CD14-positive monocyte (primary cell): ENCODE data around the gene MAPRE3. TPM values are rescaled to one million over a fixed set of nuclear protein-coding genes. Genes with fewer than 3 reads are reported as not detected.

ENCODE experiments used
- DNase-seq, 3 donors: peaks; one replicate each; pipeline ENCODE4 v3.0.0-alpha.2; 2011 to 2022
- H2AFZ ChIP-seq: 2 replicates; pipeline ENCODE4 v1.6.0; 2012; ENCODE audit warnings: mild to moderate bottlenecking, low read depth, low read length, inconsistent platforms; ENCODE audit not compliant: insufficient read depth, poor library complexity, severe bottlenecking
- H3K27ac ChIP-seq, 2 donors: 1 replicate in 1 of 2; 2 replicates in 1 of 2; pipeline ENCODE4 v1.5.1; 2012 to 2013; ENCODE audit warnings: low read length in 2 of 2, control low read depth in 1 of 2, inconsistent platforms in 1 of 2, low read depth in 1 of 2, mild to moderate bottlenecking in 1 of 2
- H3K27me3 ChIP-seq, 2 donors: one replicate each; pipeline versions ENCODE4 v1.6.0 to v1.6.1; 2011 to 2013; ENCODE audit warnings: low read length in 2 of 2; ENCODE audit not compliant: control insufficient read depth in 2 of 2, insufficient read depth in 2 of 2
- H3K36me3 ChIP-seq, 2 donors: replicated peaks in 1 of 2; 1 replicate in 1 of 2; 2 replicates in 1 of 2; pipeline versions ENCODE4 v1.5.1 to v1.6.1; 2012 to 2013; ENCODE audit warnings: low read length in 2 of 2, control low read depth in 1 of 2, inconsistent platforms in 1 of 2, mild to moderate bottlenecking in 1 of 2; ENCODE audit not compliant: insufficient read depth in 2 of 2, control insufficient read depth in 1 of 2
- H3K4me1 ChIP-seq, 2 donors: 1 replicate in 1 of 2; 2 replicates in 1 of 2; pipeline versions ENCODE4 v1.5.1 to v1.6.1; 2012 to 2013; ENCODE audit warnings: low read length in 2 of 2, control low read depth in 1 of 2, inconsistent platforms in 1 of 2, mild to moderate bottlenecking in 1 of 2, moderate library complexity in 1 of 2; ENCODE audit not compliant: insufficient read depth in 2 of 2, control insufficient read depth in 1 of 2
- H3K4me2 ChIP-seq: replicated peaks from 2 replicates; pipeline ENCODE3; 2012; ENCODE audit warnings: low read length, moderate library complexity, mild to moderate bottlenecking; ENCODE audit not compliant: poor library complexity, severe bottlenecking; ENCODE audit errors: extremely low read depth
- H3K4me3 ChIP-seq, 3 experiments: fragments of 200-600 bp in 1 of 3; sonication (generic) in 1 of 3; replicated peaks in 1 of 3; 1 replicate in 2 of 3; 2 replicates in 1 of 3; pipeline ENCODE4 v1.5.1; 2011 to 2013; ENCODE audit warnings: low read length in 3 of 3, mild to moderate bottlenecking in 3 of 3, control low read depth in 2 of 3, low read depth in 2 of 3, inconsistent platforms in 1 of 3, moderate library complexity in 1 of 3
- H3K79me2 ChIP-seq: 2 replicates; pipeline ENCODE4 v1.6.0; 2012; ENCODE audit warnings: mild to moderate bottlenecking, control low read depth, inconsistent platforms, low read length, moderate library complexity; ENCODE audit not compliant: insufficient read depth
- H3K9ac ChIP-seq: 2 replicates; pipeline ENCODE4 v1.6.0; 2017; ENCODE audit warnings: low read length, mild to moderate bottlenecking; ENCODE audit not compliant: insufficient read depth, poor library complexity, severe bottlenecking
- H3K9me3 ChIP-seq, 2 donors: replicated peaks in 1 of 2; 1 replicate in 1 of 2; 2 replicates in 1 of 2; pipeline versions ENCODE4 v1.5.1 to v1.6.1; 2012 to 2013; ENCODE audit warnings: low read length in 2 of 2, control low read depth in 1 of 2; ENCODE audit not compliant: control insufficient read depth in 1 of 2, insufficient read depth in 1 of 2
- H4K20me1 ChIP-seq: 2 replicates; pipeline ENCODE4 v1.6.0; 2012; ENCODE audit warnings: mild to moderate bottlenecking, low read length, control low read depth, moderate library complexity; ENCODE audit not compliant: insufficient read depth
- H3K27ac Mint-ChIP-seq, 7 donors: one replicate each; pipeline ENCODE4 v1.8.0; 2020; ENCODE audit warnings: mild to moderate bottlenecking in 7 of 7, mixed read lengths in 7 of 7, moderate library complexity in 6 of 7, inconsistent platforms in 2 of 7
- H3K27me3 Mint-ChIP-seq, 3 donors: one replicate each; pipeline ENCODE4 v1.8.0; 2021 to 2022; ENCODE audit warnings: low read depth in 3 of 3, mild to moderate bottlenecking in 3 of 3, mixed read lengths in 3 of 3, moderate library complexity in 3 of 3, inconsistent platforms in 1 of 3
- H3K36me3 Mint-ChIP-seq, 2 donors: one replicate each; pipeline ENCODE4 v1.8.0; 2020; ENCODE audit warnings: mixed read lengths in 2 of 2, inconsistent platforms in 1 of 2, mild to moderate bottlenecking in 1 of 2
- H3K4me1 Mint-ChIP-seq: one replicate; pipeline ENCODE4 v1.8.0; 2020; ENCODE audit warnings: mild to moderate bottlenecking, mixed read lengths
- H3K4me3 Mint-ChIP-seq, 2 donors: one replicate each; pipeline ENCODE4 v1.8.0; 2020; ENCODE audit warnings: mild to moderate bottlenecking in 2 of 2, mixed read lengths in 2 of 2, moderate library complexity in 1 of 2
- H3K9me3 Mint-ChIP-seq, 7 donors: one replicate each; pipeline ENCODE4 v1.8.0; 2020 to 2022; ENCODE audit warnings: mixed read lengths in 7 of 7, mild to moderate bottlenecking in 6 of 7, moderate library complexity in 6 of 7, inconsistent platforms in 2 of 7
- WGBS: methylation state at CpG from one replicate; pipeline ENCODE4 v1.1.5; 2013; ENCODE audit warnings: missing lambda C conversion rate; ENCODE audit not compliant: insufficient coverage; 5-methylcytosine and 5-hydroxymethylcytosine counted together
- intact Hi-C, 2 donors: fragments of 100-400 bp; cut with micrococcal nuclease; formaldehyde crosslinking; loops; one replicate each; pipeline versions ENCODE4 v1.15.0 to v1.15.1; 2023
- polyA plus RNA-seq, 3 donors: library from polyadenylated mRNA; depleted of rRNA in 1 of 3; unstranded in 2 of 3; stranded (reverse) in 1 of 3; fragments of 300-500 nt in 2 of 3; fragments of >200 nt in 1 of 3; fragmentation: Illumina TruSeq in 2 of 3; gene quantifications; 1 replicate in 2 of 3; 2 replicates in 1 of 3; pipeline ENCODE4 v1.2.3, GENCODE V29; 2012 to 2021
- TF ChIP-seq, protein P1 (sequence below): fragments of 200-600 bp; IDR thresholded peaks from one replicate; pipeline ENCODE4 v1.8.0; 2022; ENCODE audit warnings: antibody characterized with exemption, mild to moderate bottlenecking

Gene MAPRE3
- polyA plus RNA-seq, 3 donors, result 2.4 to 14.4 (median 3.5) TPM

DNA sequence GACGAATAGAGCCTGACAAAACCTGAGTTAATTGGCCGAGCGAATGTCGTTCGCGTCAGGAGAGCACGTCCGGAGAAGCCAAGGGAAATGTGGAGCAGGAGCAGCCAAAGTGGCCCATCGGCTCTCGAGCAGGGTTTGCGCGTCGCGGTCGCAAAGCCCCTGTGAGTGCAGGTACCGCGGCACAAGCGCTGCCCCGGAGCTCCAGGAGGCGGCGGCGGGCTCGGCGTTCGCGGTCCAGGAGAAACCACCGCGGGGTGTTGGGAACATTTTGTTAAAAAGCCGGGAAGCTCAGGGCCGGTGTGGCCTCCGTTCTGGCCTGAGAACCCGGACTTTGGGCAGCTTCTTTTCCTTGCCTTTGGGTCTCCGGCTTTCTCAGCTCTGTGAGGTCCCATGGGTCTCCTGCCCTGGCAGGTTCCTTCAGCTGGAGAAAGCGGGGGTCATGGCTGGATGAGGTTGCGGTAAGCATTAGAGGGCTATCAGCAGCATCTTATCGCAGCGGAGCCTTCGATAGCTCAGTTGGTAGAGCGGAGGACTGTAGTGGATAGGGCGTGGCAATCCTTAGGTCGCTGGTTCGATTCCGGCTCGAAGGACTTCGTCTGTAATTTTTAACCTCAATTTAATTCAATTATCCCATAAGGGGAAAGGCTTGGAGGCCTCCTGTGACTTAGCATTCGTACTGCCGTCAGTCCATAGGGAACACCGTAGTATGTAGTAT is 80.0 kb downstream of the MAPRE3 start:
- intact Hi-C loops, result loop anchor here (5.0 kb wide), 1 partner anchor 37 kb away; the partner anchor contains the start of gene KHK (in 2 of the 2)
- Histone ChIP-seq H3K27me3 (peaks cover 0 to 6% of the 10 kb centered on the region in 2 donors), H3K36me3 (peaks cover 4 to 14% of the 10 kb centered on the region in 2 donors), H3K9ac (peak overlapping the region; percentile 67), H3K4me2 (peak overlapping the region; percentile 90), H3K4me3 (peak overlapping the region; percentile 59 to 85 (median 64)), H3K9me3 (no peaks in the 10 kb centered on the region), H3K79me2 (no peaks in the 10 kb centered on the region), H4K20me1 (no peaks in the 10 kb centered on the region), H3K27ac (peak overlapping the region in 1 of 2 donors; percentile 75), H3K4me1 (peaks cover 19 to 30% of the 10 kb centered on the region in 2 donors), H2AFZ (peak overlapping the region; percentile 97)
- 0% methylated on average over 36 of the region's 48 CpGs for WGBS
- Mint-ChIP-seq H3K4me3 (peak overlapping the region; percentile 97), H3K9me3 (no peaks in the 10 kb centered on the region), H3K36me3 (peaks cover 6 to 16% of the 10 kb centered on the region in 2 donors), H3K27ac (peak overlapping the region; percentile 35 to 95 (median 89)), H3K27me3 (peaks cover 5 to 15% (median 12%) of the 10 kb centered on the region in 3 donors), H3K4me1 (peaks cover 19% of the 10 kb centered on the region)
- TF ChIP-seq, protein P1, sequence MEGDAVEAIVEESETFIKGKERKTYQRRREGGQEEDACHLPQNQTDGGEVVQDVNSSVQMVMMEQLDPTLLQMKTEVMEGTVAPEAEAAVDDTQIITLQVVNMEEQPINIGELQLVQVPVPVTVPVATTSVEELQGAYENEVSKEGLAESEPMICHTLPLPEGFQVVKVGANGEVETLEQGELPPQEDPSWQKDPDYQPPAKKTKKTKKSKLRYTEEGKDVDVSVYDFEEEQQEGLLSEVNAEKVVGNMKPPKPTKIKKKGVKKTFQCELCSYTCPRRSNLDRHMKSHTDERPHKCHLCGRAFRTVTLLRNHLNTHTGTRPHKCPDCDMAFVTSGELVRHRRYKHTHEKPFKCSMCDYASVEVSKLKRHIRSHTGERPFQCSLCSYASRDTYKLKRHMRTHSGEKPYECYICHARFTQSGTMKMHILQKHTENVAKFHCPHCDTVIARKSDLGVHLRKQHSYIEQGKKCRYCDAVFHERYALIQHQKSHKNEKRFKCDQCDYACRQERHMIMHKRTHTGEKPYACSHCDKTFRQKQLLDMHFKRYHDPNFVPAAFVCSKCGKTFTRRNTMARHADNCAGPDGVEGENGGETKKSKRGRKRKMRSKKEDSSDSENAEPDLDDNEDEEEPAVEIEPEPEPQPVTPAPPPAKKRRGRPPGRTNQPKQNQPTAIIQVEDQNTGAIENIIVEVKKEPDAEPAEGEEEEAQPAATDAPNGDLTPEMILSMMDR, result peak; percentile 28
- DNase-seq, result peak; percentile 84 to 92 (median 86)

DNA sequence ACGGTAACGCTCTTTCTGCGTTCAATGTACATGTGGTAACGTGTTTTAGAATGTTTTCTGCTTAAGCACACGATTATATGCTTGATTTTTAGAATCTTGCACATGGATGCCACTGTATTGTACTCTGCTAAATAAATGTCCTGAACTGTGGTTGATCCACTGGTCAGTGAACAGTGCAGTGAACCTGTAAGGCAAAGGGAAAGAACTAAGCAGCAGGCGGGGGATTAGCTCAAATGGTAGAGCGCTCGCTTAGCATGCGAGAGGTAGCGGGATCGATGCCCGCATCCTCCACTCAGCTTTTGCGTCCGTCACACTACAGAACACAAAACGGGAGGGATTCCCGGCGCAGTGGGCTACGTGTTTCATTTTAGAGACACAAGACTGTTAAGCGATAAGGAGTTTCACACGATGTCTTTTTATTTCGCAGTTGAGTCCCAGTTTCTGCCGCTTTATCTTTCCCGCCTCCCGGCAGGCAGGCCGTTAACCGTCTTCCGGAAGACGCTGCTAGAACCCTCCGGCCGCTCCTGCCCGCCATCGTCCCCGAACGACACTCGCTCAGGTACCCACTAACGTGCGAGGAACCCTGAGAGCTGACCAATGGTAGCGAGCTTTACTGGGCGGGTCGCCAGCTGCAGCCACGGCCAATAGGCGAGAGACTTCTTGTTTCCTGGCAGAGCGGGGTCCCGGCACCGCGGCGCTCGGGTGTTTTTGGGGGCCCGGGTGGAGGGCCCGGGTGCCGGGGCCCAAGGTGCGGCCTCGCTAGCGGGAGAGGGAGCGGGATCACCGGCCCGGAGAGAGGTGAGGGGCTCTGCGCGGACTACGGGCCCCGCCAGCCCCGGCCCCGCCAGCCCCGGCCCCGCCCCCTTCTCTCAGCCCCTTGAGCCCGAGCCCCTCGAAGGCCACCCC is 80.8 kb downstream of the MAPRE3 start, which contains the start of gene AGBL5:
AGBL5 (plus strand) TSS at position 673 of the 906 bp plus-strand sequence. CDS start 1,291 bp downstream, outside the sequence.
- Mint-ChIP-seq H3K27ac (peak within 1 kb of the TSS; percentile 83 to 96 (median 94)), H3K9me3 (no peaks in the 10 kb centered on the region), H3K36me3 (peaks cover 13 to 25% of the 10 kb centered on the region in 2 donors), H3K4me1 (peaks cover 19% of the 10 kb centered on the region), H3K27me3 (peaks cover 5 to 15% (median 12%) of the 10 kb centered on the region in 3 donors), H3K4me3 (peak within 1 kb of the TSS; percentile 97)
- H3K27me3 ChIP-seq, result peaks cover 0 to 6% of the 10 kb centered on the region in 2 donors
- peak within 1 kb of the TSS; percentile 97 for H2AFZ ChIP-seq
- under 1% methylated on average over 52 of the region's 67 CpGs for WGBS
- peak within 1 kb of the TSS; percentile 67 for H3K9ac ChIP-seq
- intact Hi-C loops, result loop anchor here (5.0 kb wide), 1 partner anchor 36 kb away; the partner anchor contains the start of gene KHK (in 2 of the 2)
- H3K79me2 ChIP-seq, result no peaks in the 10 kb centered on the region
- peak; percentile 86 to 93 (median 90) for DNase-seq
- H3K27ac ChIP-seq, result peak within 1 kb of the TSS; percentile 21 to 75
- H3K4me1 ChIP-seq, result peaks cover 19 to 30% of the 10 kb centered on the region in 2 donors
- TF ChIP-seq, protein P1, result no peak
- H3K4me2 ChIP-seq, result peak within 1 kb of the TSS; percentile 90
- H3K9me3 ChIP-seq, result no peaks in the 10 kb centered on the region
- H3K36me3 ChIP-seq, result peaks cover 8 to 22% of the 10 kb centered on the region in 2 donors
- peak within 1 kb of the TSS; percentile 59 to 85 (median 64) for H3K4me3 ChIP-seq
- H4K20me1 ChIP-seq, result no peaks in the 10 kb centered on the region
